Rectal smooth muscle tissue (tissue), 1 donor: ENCODE measurements around the gene SLC17A4.

Experiments used
- H3K27ac ChIP-seq: one replicate; pipeline ENCODE4 v1.7.0; 2013; ENCODE audit warnings: low read depth, low read length, inconsistent platforms
- H3K27me3 ChIP-seq: one replicate; pipeline ENCODE4 v1.7.0; 2013; ENCODE audit warnings: low read length; ENCODE audit not compliant: control insufficient read depth, insufficient read depth
- H3K36me3 ChIP-seq: one replicate; pipeline ENCODE4 v1.7.0; 2013; ENCODE audit warnings: low read length; ENCODE audit not compliant: control insufficient read depth, insufficient read depth
- H3K4me1 ChIP-seq: one replicate; pipeline ENCODE4 v1.7.0; 2013; ENCODE audit warnings: low read length; ENCODE audit not compliant: control insufficient read depth, insufficient read depth
- H3K4me3 ChIP-seq: one replicate; pipeline ENCODE4 v1.7.0; 2013; ENCODE audit warnings: low read length
- H3K9ac ChIP-seq: one replicate; pipeline ENCODE4 v1.7.0; 2013; ENCODE audit warnings: low read length

SLC17A4 gene

DNA sequence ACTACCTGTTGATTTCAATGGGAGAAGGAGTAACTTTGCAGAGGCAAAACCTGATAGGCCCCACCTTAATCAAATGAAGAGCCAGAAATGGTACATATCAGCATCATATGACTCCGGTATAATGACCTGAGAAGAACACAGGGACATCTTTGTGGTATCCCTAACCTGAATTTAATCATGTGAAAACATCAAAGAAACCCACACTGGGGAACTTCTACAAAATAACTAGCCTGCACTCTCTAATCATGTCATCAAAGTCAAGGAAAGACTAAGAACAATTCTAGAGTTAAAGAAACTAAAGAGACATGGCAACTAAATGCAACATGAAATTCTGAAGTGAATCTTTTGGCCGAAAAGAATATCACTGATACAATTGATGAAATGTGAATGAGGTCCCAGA is 34.9 kb downstream of the SLC17A4 start:
- no peaks in the 10 kb centered on the region for H3K27me3 ChIP-seq
- H3K9ac ChIP-seq = no peak overlapping the region
- no peaks in the 10 kb centered on the region for H3K4me1 ChIP-seq
- H3K27ac ChIP-seq = no peak overlapping the region
- no peaks in the 10 kb centered on the region for H3K36me3 ChIP-seq
- no peak overlapping the region for H3K4me3 ChIP-seq

DNA sequence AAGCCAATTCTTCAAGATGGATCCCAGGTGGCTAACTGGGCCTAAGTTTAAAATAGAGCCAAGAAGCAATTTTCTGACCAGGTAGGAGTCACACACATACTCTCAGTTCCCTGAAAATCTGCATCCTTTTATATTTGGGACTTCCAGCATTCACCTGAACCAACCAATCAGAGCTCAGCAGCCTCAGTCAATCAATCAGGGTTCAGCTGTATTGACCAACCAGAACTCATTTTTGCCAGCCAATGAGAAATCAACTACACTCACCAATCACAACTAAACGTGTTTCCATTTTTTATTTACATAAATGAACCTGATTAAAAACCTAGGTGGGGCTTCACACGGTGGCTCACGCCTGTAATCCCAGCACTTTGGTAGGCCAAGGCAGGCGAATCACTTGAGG is 37.5 kb downstream of the SLC17A4 start:
- Histone ChIP-seq H3K27ac (no peak overlapping the region), H3K4me1 (no peaks in the 10 kb centered on the region), H3K27me3 (no peaks in the 10 kb centered on the region), H3K9ac (no peak overlapping the region), H3K36me3 (no peaks in the 10 kb centered on the region), H3K4me3 (no peak overlapping the region)

DNA sequence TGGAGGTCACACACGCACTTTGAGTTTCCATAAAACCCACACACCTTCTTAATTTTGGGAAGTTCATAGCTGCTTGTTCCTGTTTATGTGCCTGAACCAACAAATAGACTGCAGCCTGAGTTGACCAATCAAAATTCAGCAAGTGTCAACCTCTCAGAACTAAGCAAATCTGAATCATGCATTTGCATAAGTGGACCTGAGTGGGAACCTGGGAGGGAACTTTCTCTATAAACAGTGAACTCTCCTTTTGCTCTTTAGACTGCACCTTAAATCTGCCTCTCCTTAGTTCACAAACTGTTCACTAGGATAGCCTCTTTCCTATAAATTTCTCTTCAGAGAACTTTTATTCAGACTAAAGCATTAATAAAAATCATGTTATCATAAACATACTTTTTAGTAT is 39.4 kb downstream of the SLC17A4 start:
- Histone ChIP-seq H3K36me3 (no peaks in the 10 kb centered on the region), H3K4me1 (no peaks in the 10 kb centered on the region), H3K9ac (no peak overlapping the region), H3K4me3 (no peak overlapping the region), H3K27me3 (no peaks in the 10 kb centered on the region), H3K27ac (no peak overlapping the region)

DNA sequence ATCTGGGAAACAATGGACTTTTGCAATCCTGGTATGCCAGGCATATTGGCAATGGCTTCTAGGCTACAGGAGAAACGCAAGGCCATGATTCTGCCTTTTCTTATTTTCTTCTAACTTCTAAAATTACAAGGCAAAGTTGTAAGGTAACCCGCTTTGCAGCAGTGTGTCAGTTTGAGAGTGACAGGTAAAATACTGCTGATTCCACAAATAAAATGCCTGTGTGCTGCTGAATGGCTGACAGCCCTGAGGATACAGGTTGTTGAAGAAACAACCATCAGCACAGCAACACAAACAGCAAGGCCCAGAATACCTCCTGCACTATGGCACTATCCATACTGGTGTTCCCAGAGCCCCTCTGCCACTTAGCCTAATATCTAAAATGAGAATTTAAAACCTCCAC is 40.2 kb downstream of the SLC17A4 start:
- Histone ChIP-seq H3K9ac (no peak overlapping the region), H3K27ac (no peak overlapping the region), H3K4me3 (no peak overlapping the region), H3K36me3 (no peaks in the 10 kb centered on the region), H3K4me1 (no peaks in the 10 kb centered on the region), H3K27me3 (no peaks in the 10 kb centered on the region)

DNA sequence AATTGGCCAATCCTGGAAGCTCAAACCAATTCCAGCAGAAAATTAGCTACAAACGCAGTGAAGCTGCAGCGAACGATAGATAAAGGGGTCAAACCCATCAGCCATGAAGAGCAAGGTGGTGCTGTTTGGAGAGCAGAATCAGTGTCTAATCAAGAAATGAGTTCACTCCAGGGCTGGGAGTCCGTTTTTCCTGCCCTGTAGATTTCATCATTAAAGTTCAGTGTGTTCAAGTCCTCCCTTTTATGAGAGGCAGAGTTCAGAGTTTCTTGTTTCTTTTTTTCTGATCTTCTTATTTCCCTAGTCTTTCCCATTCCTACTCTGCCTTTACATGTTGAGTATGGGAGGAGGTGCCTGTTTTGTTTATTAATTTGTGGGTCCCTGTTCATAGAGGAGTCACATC is 46.9 kb downstream of the SLC17A4 start:
- H3K4me1 ChIP-seq = no peaks in the 10 kb centered on the region
- no peaks in the 10 kb centered on the region for H3K27me3 ChIP-seq
- H3K36me3 ChIP-seq = no peaks in the 10 kb centered on the region
- H3K27ac ChIP-seq = no peak overlapping the region
- H3K9ac ChIP-seq = no peak overlapping the region
- H3K4me3 ChIP-seq = no peak overlapping the region

DNA sequence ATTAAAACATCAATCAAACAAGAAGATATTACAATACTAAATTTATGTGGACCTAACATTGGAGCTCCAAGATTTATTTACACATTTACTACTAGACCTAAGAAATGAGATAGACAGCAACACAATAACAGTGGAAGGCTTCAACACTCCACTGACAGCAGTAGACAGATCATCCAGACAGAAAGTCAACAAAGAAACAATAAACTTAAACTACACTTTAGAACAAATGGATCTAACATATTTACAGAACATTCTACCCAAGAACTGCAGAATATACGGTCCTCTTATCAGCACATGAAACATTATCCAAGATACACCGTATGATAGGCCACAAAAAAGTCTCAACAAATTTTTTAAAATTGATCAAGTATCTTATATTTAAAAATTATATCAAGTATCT is 50.3 kb downstream of the SLC17A4 start:
- no peaks in the 10 kb centered on the region for H3K27me3 ChIP-seq
- no peaks in the 10 kb centered on the region for H3K4me1 ChIP-seq
- no peak overlapping the region for H3K9ac ChIP-seq
- no peak overlapping the region for H3K4me3 ChIP-seq
- no peak overlapping the region for H3K27ac ChIP-seq
- H3K36me3 ChIP-seq = no peaks in the 10 kb centered on the region

DNA sequence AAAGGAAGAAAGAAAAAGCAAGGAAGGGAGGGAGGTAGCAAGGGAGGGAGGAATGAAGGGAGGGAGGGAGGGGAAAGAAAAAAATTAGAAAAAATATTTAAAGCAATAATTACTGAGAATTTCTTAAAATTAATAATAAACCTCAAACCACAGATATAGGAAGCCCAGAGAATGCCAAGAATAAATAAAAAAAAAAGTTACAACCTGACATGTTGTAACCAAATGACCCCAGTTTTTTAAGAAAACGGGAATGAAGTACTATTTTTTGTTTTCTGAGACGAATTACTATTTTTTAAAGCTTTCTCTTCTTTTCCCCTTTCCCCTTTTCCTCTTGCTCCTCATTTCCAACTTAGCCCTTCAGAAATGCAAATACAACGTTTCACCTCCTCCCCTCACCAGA is 60.7 kb downstream of the SLC17A4 start:
- no peak overlapping the region for H3K27ac ChIP-seq
- no peaks in the 10 kb centered on the region for H3K27me3 ChIP-seq
- H3K9ac ChIP-seq = no peak overlapping the region
- H3K4me1 ChIP-seq = no peaks in the 10 kb centered on the region
- no peak overlapping the region for H3K4me3 ChIP-seq
- no peaks in the 10 kb centered on the region for H3K36me3 ChIP-seq

DNA sequence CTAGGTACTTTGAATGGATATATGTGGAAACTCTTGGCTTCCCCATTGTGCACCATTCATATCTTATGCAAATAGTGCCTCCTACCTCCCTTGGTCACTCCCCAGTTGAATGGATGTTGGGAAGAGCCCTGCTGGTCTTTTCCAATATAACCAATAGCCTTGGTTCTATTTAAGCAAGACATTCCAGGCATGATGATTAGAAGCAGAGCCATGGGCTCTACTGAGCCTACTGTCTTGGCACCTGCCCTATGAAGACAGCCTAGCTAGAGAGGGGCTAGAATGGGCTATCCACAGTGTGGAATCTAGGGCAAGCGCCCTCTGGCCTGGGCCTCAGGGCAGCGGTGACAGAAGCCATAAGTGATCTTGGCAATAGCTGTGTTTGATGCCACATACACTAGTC is 61.7 kb downstream of the SLC17A4 start:
- Histone ChIP-seq H3K4me3 (no peak overlapping the region), H3K4me1 (no peaks in the 10 kb centered on the region), H3K9ac (no peak overlapping the region), H3K36me3 (no peaks in the 10 kb centered on the region), H3K27me3 (no peaks in the 10 kb centered on the region), H3K27ac (no peak overlapping the region)

DNA sequence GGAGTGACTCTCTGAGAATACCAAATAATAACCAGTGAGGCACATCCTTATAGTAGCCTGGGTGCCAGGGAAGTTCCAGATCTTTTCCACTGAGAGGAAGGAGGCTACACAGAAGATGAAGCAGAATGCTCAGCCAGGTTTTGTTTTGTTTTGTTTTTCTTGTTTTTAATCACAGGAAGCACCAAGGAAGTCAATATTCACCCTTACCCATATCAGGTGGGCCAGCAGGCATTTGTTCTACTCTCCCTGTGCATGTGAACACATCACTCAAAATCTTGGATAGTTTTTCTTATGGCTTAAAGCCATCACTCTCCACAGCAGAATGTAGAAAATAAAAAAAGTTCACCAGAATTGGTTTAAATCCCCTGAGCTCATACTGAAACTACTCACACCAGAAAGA is 66.8 kb downstream of the SLC17A4 start:
- Histone ChIP-seq H3K4me3 (no peak overlapping the region), H3K4me1 (no peaks in the 10 kb centered on the region), H3K36me3 (no peaks in the 10 kb centered on the region), H3K9ac (no peak overlapping the region), H3K27ac (no peak overlapping the region), H3K27me3 (no peaks in the 10 kb centered on the region)

DNA sequence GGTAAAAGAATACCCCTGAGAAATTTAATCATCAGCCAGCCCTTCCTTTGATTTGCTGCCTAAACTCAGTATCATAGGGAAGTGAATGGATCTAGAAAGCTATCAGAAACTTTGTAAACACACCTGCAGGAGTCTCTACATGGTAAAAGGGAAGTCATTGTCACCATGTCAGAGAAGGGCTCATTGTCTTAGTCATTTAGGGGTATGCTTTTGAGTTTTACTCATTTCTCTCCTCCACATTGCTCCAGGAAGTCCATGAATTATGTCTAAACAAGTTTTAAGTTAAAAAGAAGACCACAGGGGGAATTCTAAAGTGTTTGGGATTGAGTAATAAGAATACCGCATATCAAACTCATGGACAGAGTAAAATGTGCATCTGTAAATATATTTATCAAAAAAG is 74.8 kb downstream of the SLC17A4 start:
- Histone ChIP-seq H3K9ac (no peak overlapping the region), H3K27ac (no peak overlapping the region), H3K4me1 (no peaks in the 10 kb centered on the region), H3K4me3 (no peak overlapping the region), H3K27me3 (no peaks in the 10 kb centered on the region), H3K36me3 (no peaks in the 10 kb centered on the region)

DNA sequence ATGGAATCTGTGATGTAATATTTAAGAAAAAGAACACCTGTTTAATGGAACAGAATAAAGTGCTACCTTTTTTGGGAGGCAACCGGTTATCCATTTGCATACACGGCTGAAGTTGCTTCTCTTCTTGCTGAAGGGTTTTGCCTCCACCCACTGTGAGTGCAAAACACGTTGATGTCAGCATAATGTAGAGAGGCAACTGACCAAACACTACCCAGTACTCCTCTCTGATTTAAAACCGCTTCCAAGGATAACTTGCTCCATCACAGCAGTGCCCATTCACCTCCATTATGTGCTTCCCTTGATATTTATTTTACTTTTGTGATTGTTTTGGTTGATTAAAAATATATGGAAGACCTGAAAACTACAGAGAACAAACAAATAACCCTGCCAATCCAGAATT is 75.9 kb downstream of the SLC17A4 start:
- Histone ChIP-seq H3K27me3 (no peaks in the 10 kb centered on the region), H3K27ac (no peak overlapping the region), H3K4me3 (no peak overlapping the region), H3K9ac (no peak overlapping the region), H3K4me1 (no peaks in the 10 kb centered on the region), H3K36me3 (no peaks in the 10 kb centered on the region)
